ENCODE results near the gene ATP4A. TPM values are rescaled to one million over a fixed set of nuclear protein-coding genes. Genes with fewer than 3 reads are reported as not detected.
A peak's percentile ranks its signal among the peaks of the same experiment; 100 is the strongest.

ATP4A gene
- total and polyA plus RNA-seq, 9 of the 15 experiments (the other 6 are each of a cell fraction or from before 2014, with no cell fraction given): 0.15 TPM; not detected in 8

DNA sequence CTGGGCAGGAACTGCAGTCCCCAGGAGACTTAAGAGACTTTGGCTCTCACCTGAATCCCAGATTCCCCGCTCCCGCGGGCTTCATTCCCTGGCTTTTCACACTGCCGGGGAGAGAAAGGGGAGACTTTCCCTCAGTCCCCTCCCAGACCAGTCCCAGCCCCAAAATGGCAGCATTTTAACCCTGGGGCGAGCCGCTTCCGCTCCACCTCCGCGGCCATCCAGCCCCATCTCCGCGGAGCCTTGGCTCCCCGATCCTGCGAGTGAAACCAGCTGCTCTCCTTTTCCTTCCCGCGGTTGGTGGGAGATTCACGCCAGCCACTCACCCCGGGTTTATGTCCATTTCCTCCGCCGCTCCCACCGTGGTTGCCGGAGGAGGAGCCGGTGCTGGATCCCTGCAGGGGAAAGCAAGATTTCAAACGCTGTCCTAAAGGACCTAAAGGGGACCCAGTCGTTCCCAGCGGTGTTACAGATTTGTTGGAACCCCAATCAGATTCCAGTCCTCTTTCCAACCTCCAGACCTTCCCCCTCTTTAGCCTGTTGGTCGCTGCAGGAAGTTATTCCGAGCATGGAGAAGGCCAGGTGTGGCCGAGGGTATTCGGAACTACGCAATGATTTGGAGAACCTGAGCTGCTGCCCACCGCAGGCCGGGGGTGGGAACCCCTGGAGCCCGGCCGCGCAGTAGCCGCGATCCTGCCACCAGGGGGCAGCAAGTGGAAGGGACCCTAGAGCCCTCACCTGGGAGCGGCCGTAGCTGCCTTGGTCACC lies 53.4 kb downstream of the ATP4A start (continued):
- TF ChIP-seq, protein P1, sequence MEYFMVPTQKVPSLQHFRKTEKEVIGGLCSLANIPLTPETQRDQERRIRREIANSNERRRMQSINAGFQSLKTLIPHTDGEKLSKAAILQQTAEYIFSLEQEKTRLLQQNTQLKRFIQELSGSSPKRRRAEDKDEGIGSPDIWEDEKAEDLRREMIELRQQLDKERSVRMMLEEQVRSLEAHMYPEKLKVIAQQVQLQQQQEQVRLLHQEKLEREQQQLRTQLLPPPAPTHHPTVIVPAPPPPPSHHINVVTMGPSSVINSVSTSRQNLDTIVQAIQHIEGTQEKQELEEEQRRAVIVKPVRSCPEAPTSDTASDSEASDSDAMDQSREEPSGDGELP (CRISPR knock-in tag; IDR thresholded peaks at IDR 0.05; ENCODE audit: borderline replicate concordance): peak; percentile 57; the same call in 1 of the 2 replicates

DNA sequence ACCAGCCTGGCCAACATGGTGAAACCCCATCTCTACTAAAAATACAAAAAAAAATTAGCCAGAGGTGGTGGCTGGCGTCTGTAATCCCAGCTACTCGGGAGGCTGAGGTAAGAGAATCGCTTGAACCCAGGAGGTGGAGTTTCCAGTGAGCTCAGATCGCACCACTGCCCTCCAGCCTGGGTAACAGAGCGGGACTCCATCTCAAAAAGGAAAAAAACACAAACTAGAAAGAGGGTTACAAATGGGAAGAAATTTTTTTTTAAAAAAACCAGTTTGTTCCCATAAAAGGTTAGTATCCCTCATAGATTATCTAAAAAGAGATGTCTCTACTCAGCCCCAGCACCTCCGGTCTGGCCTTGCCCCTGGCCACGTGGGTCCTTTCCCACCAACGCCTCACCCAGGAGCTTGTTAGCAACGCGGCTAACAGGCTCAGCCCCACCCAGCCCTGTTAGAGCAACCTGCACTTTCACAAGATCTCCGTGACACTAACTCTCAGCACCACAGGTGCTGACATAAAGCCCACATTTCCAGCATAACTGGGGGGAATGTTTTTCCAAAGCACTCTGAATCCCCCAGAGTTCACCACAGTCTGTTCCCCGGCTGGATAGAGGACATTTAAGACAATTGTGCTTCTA lies 54.3 kb downstream of the ATP4A start:
- ATAC-seq: peak; percentile 29; the same call in 2 of the 3 replicates
- CTCF ChIA-PET (ENCODE audit: low intra/inter-chr PET ratio): interaction anchor here (1.1 kb wide), 1 partner anchor 208 kb away, joined by 3 read pairs; the partner anchor contains the start of gene KMT2B
- Histone ChIP-seq H3K4me2 (ENCODE audit: insufficient read depth, low read length) (no peak overlapping the region), H3K4me1 (replicated peaks in 1 of 2; ENCODE audit: control insufficient read depth in 2 of 2, insufficient read depth in 2 of 2, low read length in 2 of 2) (peaks cover 0 to 31% of the 10 kb centered on the region in 2 experiments; a peak in 3 of 5 replicates), H3K79me2 (ENCODE audit: control insufficient read depth, insufficient read depth, low read length) (no peaks in the 10 kb centered on the region), H3K9me3 (replicated peaks; ENCODE audit: control insufficient read depth, insufficient read depth, low read depth, low read length) (no peaks in the 10 kb centered on the region), H3K36me3 (ENCODE audit: control insufficient read depth, insufficient read depth, low read length) (no peaks in the 10 kb centered on the region), H3K4me3 (no peak overlapping the region), H2AFZ (ENCODE audit: low read depth, low read length) (no peak overlapping the region), H4K20me1 (replicated peaks; ENCODE audit: control insufficient read depth, insufficient read depth, low read length) (peaks cover 22% of the 10 kb centered on the region), H3K9ac (ENCODE audit: insufficient read depth in 1 of 2, low read depth in 2 of 2, low read length in 2 of 2) (no peak overlapping the region), H3K9me1 (ENCODE audit: control insufficient read depth, insufficient read depth, low read length) (peaks cover 2% of the 10 kb centered on the region), H3K27me3 (ENCODE audit: control insufficient read depth in 2 of 2, insufficient read depth in 2 of 2, low read length in 2 of 2) (peaks cover 66 to 90% of the 10 kb centered on the region in 2 experiments), H3K27ac (ENCODE audit: extremely low read depth, low read depth, low read length) (no peak overlapping the region)
- in situ Hi-C loops (cut with MboI): no loop called here
- DNase-seq (ENCODE audit: extremely low read depth in 1 of 4, low spot score in 3 of 4): peak in 2 of 4 experiments; percentile 32 to 37
- 6% methylated on average over 12 of the region's 12 CpGs for WGBS (ENCODE audit: insufficient coverage, low coverage, missing lambda C conversion rate)
- intact Hi-C loops (cut with micrococcal nuclease): no loop called here
- no TSS peak for BruUV-seq (replicated peaks)
- FAIRE-seq: peak; percentile 58
- POLR2A ChIA-PET: interaction anchor here (1.0 kb wide), 2 partner anchors 10 to 14 kb away, joined by 3 read pairs; no protein-coding TSS in a partner anchor
- TF ChIP-seq MCM3 (IDR thresholded peaks at IDR 0.05): no peak
- TF ChIP-seq, protein P2, sequence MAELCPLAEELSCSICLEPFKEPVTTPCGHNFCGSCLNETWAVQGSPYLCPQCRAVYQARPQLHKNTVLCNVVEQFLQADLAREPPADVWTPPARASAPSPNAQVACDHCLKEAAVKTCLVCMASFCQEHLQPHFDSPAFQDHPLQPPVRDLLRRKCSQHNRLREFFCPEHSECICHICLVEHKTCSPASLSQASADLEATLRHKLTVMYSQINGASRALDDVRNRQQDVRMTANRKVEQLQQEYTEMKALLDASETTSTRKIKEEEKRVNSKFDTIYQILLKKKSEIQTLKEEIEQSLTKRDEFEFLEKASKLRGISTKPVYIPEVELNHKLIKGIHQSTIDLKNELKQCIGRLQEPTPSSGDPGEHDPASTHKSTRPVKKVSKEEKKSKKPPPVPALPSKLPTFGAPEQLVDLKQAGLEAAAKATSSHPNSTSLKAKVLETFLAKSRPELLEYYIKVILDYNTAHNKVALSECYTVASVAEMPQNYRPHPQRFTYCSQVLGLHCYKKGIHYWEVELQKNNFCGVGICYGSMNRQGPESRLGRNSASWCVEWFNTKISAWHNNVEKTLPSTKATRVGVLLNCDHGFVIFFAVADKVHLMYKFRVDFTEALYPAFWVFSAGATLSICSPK (IDR thresholded peaks at IDR 0.05; ENCODE audit: borderline replicate concordance): no peak
- TF ChIP-seq, protein P3, sequence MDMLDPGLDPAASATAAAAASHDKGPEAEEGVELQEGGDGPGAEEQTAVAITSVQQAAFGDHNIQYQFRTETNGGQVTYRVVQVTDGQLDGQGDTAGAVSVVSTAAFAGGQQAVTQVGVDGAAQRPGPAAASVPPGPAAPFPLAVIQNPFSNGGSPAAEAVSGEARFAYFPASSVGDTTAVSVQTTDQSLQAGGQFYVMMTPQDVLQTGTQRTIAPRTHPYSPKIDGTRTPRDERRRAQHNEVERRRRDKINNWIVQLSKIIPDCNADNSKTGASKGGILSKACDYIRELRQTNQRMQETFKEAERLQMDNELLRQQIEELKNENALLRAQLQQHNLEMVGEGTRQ (CRISPR knock-in tag; IDR thresholded peaks at IDR 0.05): peak; percentile 37
- no peak for TF ChIP-seq CBFA2T2 (conservative IDR thresholded peaks at IDR 0.05)
- no peak for TF ChIP-seq KHSRP (IDR thresholded peaks at IDR 0.05)
- TF ChIP-seq ZEB2 (IDR thresholded peaks at IDR 0.05): no peak
- TF ChIP-seq, protein P4, sequence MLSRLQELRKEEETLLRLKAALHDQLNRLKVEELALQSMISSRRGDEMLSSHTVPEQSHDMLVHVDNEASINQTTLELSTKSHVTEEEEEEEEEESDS (CRISPR knock-in tag; IDR thresholded peaks at IDR 0.05): no peak
- TF ChIP-seq, protein P5, sequence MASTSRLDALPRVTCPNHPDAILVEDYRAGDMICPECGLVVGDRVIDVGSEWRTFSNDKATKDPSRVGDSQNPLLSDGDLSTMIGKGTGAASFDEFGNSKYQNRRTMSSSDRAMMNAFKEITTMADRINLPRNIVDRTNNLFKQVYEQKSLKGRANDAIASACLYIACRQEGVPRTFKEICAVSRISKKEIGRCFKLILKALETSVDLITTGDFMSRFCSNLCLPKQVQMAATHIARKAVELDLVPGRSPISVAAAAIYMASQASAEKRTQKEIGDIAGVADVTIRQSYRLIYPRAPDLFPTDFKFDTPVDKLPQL (IDR thresholded peaks at IDR 0.05; ENCODE audit: extremely low read depth, insufficient read length): no peak
- peak; percentile 48 for TF ChIP-seq CBX2 (IDR thresholded peaks at IDR 0.05; ENCODE audit: insufficient read depth, low read length, poor library complexity, severe bottlenecking)
- no peak for TF ChIP-seq ZNF551 (CRISPR knock-in tag; IDR thresholded peaks at IDR 0.05)
- TF ChIP-seq, protein P6, sequence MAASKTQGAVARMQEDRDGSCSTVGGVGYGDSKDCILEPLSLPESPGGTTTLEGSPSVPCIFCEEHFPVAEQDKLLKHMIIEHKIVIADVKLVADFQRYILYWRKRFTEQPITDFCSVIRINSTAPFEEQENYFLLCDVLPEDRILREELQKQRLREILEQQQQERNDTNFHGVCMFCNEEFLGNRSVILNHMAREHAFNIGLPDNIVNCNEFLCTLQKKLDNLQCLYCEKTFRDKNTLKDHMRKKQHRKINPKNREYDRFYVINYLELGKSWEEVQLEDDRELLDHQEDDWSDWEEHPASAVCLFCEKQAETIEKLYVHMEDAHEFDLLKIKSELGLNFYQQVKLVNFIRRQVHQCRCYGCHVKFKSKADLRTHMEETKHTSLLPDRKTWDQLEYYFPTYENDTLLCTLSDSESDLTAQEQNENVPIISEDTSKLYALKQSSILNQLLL (CRISPR knock-in tag; IDR thresholded peaks at IDR 0.05; ENCODE audit: borderline replicate concordance): no peak

All from K562 (cell line).